ENCODE measurements around the gene PDE3B. TPM values are rescaled to one million over a fixed set of nuclear protein-coding genes. Genes with fewer than 3 reads are reported as not detected.

The PDE3B gene
- total RNA-seq, 2 donors from 2014 or later = 21.5 to 23.6 TPM

GRCh38 chr11:14905104-14906033 is 261.8 kb downstream of the PDE3B start:
- Histone ChIP-seq H3K9me3 (no peaks in the 10 kb centered on the region), H3K4me3 (peak overlapping the region; percentile 42), H3K4me1 (peaks cover 6% of the 10 kb centered on the region), H3K27me3 (no peaks in the 10 kb centered on the region), H3K27ac (no peak overlapping the region), H3K36me3 (no peaks in the 10 kb centered on the region), H3K9ac (ENCODE audit: low read depth in 2 of 2, low read length in 2 of 2) (peak overlapping the region; percentile 31 to 41)
- intact Hi-C loops (cut with DNase I) = loop anchor here (2.0 to 10.0 kb wide), 3 partner anchors 115 to 368 kb away; no protein-coding TSS in a partner anchor
- peak; percentile 69 for DNase-seq
- peak; percentile 49 for TF ChIP-seq CTCF (IDR thresholded peaks at IDR 0.05)

- H3K36me3 ChIP-seq = no peaks in the 10 kb centered on the region
- no peaks in the 10 kb centered on the region for H3K27me3 ChIP-seq
- no peak for TF ChIP-seq CTCF (IDR thresholded peaks at IDR 0.05)
- intact Hi-C loops (cut with DNase I) = loop anchor here (2.0 to 10.0 kb wide), 3 partner anchors 116 to 369 kb away; no protein-coding TSS in a partner anchor
- no peak overlapping the region for H3K27ac ChIP-seq
- H3K9ac ChIP-seq (ENCODE audit: low read depth in 2 of 2, low read length in 2 of 2) = no peak overlapping the region
- H3K9me3 ChIP-seq = no peaks in the 10 kb centered on the region
- H3K4me1 ChIP-seq = peaks cover 6% of the 10 kb centered on the region
- DNase-seq = no peak
- no peak overlapping the region for H3K4me3 ChIP-seq
Observed at GRCh38 chr11:14906578-14906977, 263.0 kb downstream of the PDE3B start.

GRCh38 chr11:14906993-14907392 is 263.4 kb downstream of the PDE3B start:
- no peaks in the 10 kb centered on the region for H3K9me3 ChIP-seq
- H3K4me1 ChIP-seq = peaks cover 6% of the 10 kb centered on the region
- DNase-seq = no peak
- H3K9ac ChIP-seq (ENCODE audit: low read depth in 2 of 2, low read length in 2 of 2) = no peak overlapping the region
- no peak overlapping the region for H3K27ac ChIP-seq
- H3K4me3 ChIP-seq = no peak overlapping the region
- no peaks in the 10 kb centered on the region for H3K36me3 ChIP-seq
- intact Hi-C loops (cut with DNase I) = loop anchor here (2.0 to 10.0 kb wide), 3 partner anchors 116 to 370 kb away; no protein-coding TSS in a partner anchor
- H3K27me3 ChIP-seq = no peaks in the 10 kb centered on the region
- no peak for TF ChIP-seq CTCF (IDR thresholded peaks at IDR 0.05)

GRCh38 chr11:14907411-14908213 is 264.0 kb downstream of the PDE3B start:
- Histone ChIP-seq H3K36me3 (no peaks in the 10 kb centered on the region), H3K27me3 (no peaks in the 10 kb centered on the region), H3K4me3 (no peak overlapping the region), H3K9me3 (no peaks in the 10 kb centered on the region), H3K9ac (ENCODE audit: low read depth in 2 of 2, low read length in 2 of 2) (peak overlapping the region in 1 of 2 donors; percentile 23), H3K4me1 (peaks cover 6% of the 10 kb centered on the region), H3K27ac (no peak overlapping the region)
- intact Hi-C loops (cut with DNase I) = loop anchor here (2.0 to 10.0 kb wide), 3 partner anchors 117 to 370 kb away; no protein-coding TSS in a partner anchor
- peak; percentile 89 for DNase-seq
- peak; percentile 85 for TF ChIP-seq CTCF (IDR thresholded peaks at IDR 0.05)

GRCh38 chr11:14908214-14908880 is 264.7 kb downstream of the PDE3B start:
- Histone ChIP-seq H3K27me3 (no peaks in the 10 kb centered on the region), H3K4me3 (no peak overlapping the region), H3K36me3 (no peaks in the 10 kb centered on the region), H3K9me3 (no peaks in the 10 kb centered on the region), H3K4me1 (peaks cover 6% of the 10 kb centered on the region), H3K9ac (ENCODE audit: low read depth in 2 of 2, low read length in 2 of 2) (no peak overlapping the region), H3K27ac (no peak overlapping the region)
- DNase-seq = peak; percentile 45
- peak; percentile 50 for TF ChIP-seq CTCF (IDR thresholded peaks at IDR 0.05)
- intact Hi-C loops (cut with DNase I) = loop anchor here (5.0 to 10.0 kb wide), 2 partner anchors 296 to 371 kb away; no protein-coding TSS in a partner anchor

Measured in colonic mucosa (tissue), 4 donors.